NK-92 (cell line): ENCODE measurements around the gene LATS2.
"Not testable (repeated sequence)": the region's sequence is repeated elsewhere in the genome, so short reads cannot be mapped to it uniquely, and the experiment has no call there.

Source experiments
- DNase-seq: peaks from one replicate; lab custom pipeline; 2025; ENCODE audit not compliant: unreplicated experiment; lab: John Stamatoyannopoulos, UW

Gene LATS2

GRCh38 chr13:21075379-21076249, 14.2 kb upstream of the LATS2 start:
- DNase-seq, result no peak

GRCh38 chr13:21075011-21075378, 13.6 kb upstream of the LATS2 start:
- no peak for DNase-seq

GRCh38 chr13:21074546-21074945, 13.2 kb upstream of the LATS2 start:
- no peak for DNase-seq

GRCh38 chr13:21071924-21072323, 10.5 kb upstream of the LATS2 start:
- no peak for DNase-seq

GRCh38 chr13:21071015-21071414, 9.6 kb upstream of the LATS2 start:
- DNase-seq, result no peak

- DNase-seq, result no peak
These were observed 8.2 kb upstream of the LATS2 start for GRCh38 chr13:21069561-21070004.

GRCh38 chr13:21067848-21068247, 6.5 kb upstream of the LATS2 start:
- no peak for DNase-seq

- no peak for DNase-seq
These were observed 5.6 kb upstream of the LATS2 start for GRCh38 chr13:21066946-21067345.

- no peak for DNase-seq
These were observed 4.3 kb upstream of the LATS2 start for GRCh38 chr13:21065686-21066085.

- DNase-seq, result no peak
These were observed 1.6 kb upstream of the LATS2 start for GRCh38 chr13:21063031-21063430.

GRCh38 chr13:21060338-21061028, 903 bp downstream of the LATS2 start:
- DNase-seq, result no peak

GRCh38 chr13:21059641-21060337, 1.6 kb downstream of the LATS2 start:
- no peak for DNase-seq

GRCh38 chr13:21058361-21058760, 3.0 kb downstream of the LATS2 start:
- DNase-seq, result no peak

- DNase-seq, result no peak
These were observed 5.8 kb downstream of the LATS2 start for GRCh38 chr13:21055511-21056045.

- no peak for DNase-seq
These were observed 6.4 kb downstream of the LATS2 start for GRCh38 chr13:21055016-21055415.

- DNase-seq, result no peak
These were observed 7.1 kb downstream of the LATS2 start for GRCh38 chr13:21054313-21054712.

GRCh38 chr13:21053231-21053630, 8.2 kb downstream of the LATS2 start:
- DNase-seq, result no peak

- no peak for DNase-seq
These were observed 9.7 kb downstream of the LATS2 start for GRCh38 chr13:21051675-21052074.

- no peak for DNase-seq
These were observed 10.8 kb downstream of the LATS2 start for GRCh38 chr13:21050288-21051197.

- not testable (repeated sequence) for DNase-seq
These were observed 11.7 kb downstream of the LATS2 start for GRCh38 chr13:21049731-21050130.
